HG02973 (cell line): ENCODE results near the gene DBNL.

Experiments
- ATAC-seq: cut with Tn5 transposase; IDR thresholded peaks from one replicate; pipeline ENCODE4 v1.9.1; 2021; ENCODE audit warnings: moderate library complexity; ENCODE audit not compliant: unreplicated experiment

The DBNL gene

DNA sequence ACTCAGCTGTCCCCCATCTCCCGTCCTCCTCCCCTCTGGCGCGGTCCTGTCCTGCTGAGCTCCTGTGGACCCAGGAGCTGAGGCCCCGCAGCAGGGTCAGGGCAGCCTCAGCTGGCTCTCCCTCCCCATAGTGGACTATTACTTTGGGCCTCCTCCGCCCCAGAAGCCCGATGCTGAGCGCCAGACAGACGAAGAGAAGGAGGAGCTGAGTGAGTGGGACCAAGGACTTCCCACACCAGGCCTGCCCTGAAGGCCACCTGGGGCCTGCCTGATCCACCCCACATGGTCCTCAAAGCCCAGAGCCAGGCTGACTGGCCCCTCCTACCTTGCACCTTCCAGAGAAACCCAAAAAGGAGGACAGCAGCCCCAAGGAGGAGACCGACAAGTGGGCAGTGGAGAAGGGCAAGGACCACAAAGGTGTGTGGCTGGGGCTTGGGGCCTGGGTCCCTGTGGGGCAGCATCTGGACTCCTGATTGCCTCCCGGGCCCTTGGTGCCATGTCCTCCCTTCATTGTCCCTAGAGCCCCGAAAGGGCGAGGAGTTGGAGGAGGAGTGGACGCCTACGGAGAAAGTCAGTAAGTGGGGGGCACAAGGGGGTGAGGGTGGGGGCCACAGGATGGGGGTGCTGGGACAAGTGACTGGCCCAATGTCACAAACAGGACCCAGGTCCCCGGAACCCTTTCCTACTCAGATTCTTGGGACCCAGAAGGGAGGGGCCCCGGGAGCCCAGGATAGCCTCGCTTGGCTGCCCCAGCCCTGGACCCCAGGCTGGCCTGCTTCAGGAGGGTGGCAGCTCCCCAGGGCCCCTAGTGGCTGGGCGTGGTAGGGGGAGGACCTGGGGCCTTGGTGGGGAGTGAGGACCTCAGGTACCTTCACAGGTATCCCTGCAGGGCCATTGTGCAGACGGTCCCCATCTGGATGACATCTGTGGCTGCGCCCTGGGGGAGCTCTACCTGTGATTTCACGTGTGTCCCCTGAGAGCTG lies 64.6 kb downstream of the DBNL start:
- no peak for ATAC-seq

DNA sequence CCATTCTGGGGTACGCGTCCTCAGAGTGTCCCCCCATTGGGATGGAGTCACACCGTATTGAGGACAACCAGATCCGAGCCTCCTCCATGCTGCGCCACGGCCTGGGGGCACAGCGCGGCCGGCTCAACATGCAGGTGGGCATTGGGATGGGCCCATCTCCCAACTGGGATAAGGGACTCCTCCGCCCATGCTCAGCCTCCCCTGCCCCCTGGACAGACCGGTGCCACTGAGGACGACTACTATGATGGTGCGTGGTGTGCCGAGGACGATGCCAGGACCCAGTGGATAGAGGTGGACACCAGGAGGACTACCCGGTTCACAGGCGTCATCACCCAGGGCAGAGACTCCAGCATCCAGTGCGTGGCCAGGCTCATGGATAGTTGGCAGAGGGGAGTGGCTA lies 65.5 kb downstream of the DBNL start:
- no peak for ATAC-seq

DNA sequence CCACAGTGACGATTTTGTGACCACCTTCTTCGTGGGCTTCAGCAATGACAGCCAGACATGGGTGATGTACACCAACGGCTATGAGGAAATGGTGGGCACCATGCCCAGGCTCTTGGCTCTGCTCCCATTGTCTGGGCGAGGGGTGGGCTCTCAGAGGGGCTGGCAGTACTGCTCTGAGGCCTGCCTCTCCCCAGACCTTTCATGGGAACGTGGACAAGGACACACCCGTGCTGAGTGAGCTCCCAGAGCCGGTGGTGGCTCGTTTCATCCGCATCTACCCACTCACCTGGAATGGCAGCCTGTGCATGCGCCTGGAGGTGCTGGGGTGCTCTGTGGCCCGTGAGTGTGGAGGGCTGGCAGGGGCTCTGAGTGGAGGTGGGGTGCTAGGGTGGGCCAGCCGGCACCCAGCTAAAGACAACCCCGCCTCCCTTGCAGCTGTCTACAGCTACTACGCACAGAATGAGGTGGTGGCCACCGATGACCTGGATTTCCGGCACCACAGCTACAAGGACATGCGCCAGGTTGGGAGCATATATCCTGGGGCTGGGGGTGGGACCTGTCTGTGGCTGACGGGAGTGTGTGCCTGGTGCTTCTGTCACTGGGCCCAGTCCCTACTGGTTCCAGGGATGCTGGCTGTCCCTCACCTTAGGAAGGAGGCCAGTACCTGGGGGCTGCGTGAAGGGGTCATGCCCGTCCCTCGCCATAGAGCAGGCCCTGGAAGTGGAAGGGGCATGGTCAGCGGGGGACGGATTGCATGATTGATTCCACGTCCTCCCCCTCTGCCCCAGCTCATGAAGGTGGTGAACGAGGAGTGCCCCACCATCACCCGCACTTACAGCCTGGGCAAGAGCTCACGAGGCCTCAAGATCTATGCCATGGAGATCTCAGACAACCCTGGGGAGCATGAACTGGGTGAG lies 66.5 kb downstream of the DBNL start:
- ATAC-seq: no peak
